Keratinocyte (primary cell): ENCODE results near the gene SMOC1. TPM values are rescaled to one million over a fixed set of nuclear protein-coding genes. Genes with fewer than 3 reads are reported as not detected.

Experiments
- DNase-seq: peaks from one replicate; pipeline ENCODE4 v3.0.0-alpha.2; 2011; ENCODE audit warnings: low read depth, missing footprints, low spot score
- FAIRE-seq: peaks from 2 replicates; lab custom pipeline; 2011; peaks lifted over from hg19 to GRCh38; lab: Jason Lieb, UNC
- H2AFZ ChIP-seq: 2 replicates; pipeline ENCODE4 v1.6.0; 2012; ENCODE audit warnings: low read length, control low read depth, inconsistent platforms; ENCODE audit not compliant: control insufficient read depth
- H3K27ac ChIP-seq: 2 replicates; pipeline ENCODE4 v1.5.1; 2011; ENCODE audit warnings: low read length; ENCODE audit not compliant: control insufficient read depth, insufficient read depth
- H3K27me3 ChIP-seq: 3 replicates; pipeline ENCODE4 v1.6.0; 2011; ENCODE audit warnings: low read length; ENCODE audit not compliant: control insufficient read depth, insufficient read depth; ENCODE audit errors: extremely low read depth
- H3K36me3 ChIP-seq, 2 experiments: 2 replicates in 1 of 2; 3 replicates in 1 of 2; pipeline ENCODE4 v1.5.1; 2011; ENCODE audit warnings: low read length in 2 of 2, mild to moderate bottlenecking in 1 of 2; ENCODE audit not compliant: control insufficient read depth in 2 of 2, insufficient read depth in 2 of 2; ENCODE audit errors: extremely low read depth in 1 of 2
- H3K4me1 ChIP-seq: 3 replicates; pipeline ENCODE4 v1.5.1; 2011; ENCODE audit warnings: low read length; ENCODE audit not compliant: control insufficient read depth, insufficient read depth; ENCODE audit errors: extremely low read depth
- H3K4me2 ChIP-seq: 3 replicates; pipeline ENCODE4 v1.6.0; 2011; ENCODE audit warnings: low read depth, low read length; ENCODE audit not compliant: control insufficient read depth, insufficient read depth; ENCODE audit errors: extremely low read depth
- H3K4me3 ChIP-seq, 3 experiments: fragments of 200-600 bp in 1 of 3; sonication (generic) in 1 of 3; 2 replicates in 2 of 3; 3 replicates in 1 of 3; pipeline ENCODE4 v1.5.1; 2011 to 2016; ENCODE audit warnings: low read length in 3 of 3, mild to moderate bottlenecking in 3 of 3, control low read depth in 2 of 3, inconsistent platforms in 1 of 3, low read depth in 1 of 3, mixed read lengths in 1 of 3, mixed run types in 1 of 3, moderate library complexity in 1 of 3; ENCODE audit not compliant: control insufficient read depth in 2 of 3, insufficient read depth in 2 of 3; ENCODE audit errors: extremely low read depth in 1 of 3
- H3K79me2 ChIP-seq: 2 replicates; pipeline ENCODE4 v1.6.0; 2012; ENCODE audit warnings: low read length; ENCODE audit not compliant: control insufficient read depth, insufficient read depth
- H3K9ac ChIP-seq: 3 replicates; pipeline ENCODE4 v1.6.0; 2011; ENCODE audit warnings: low read length; ENCODE audit not compliant: control insufficient read depth, insufficient read depth; ENCODE audit errors: extremely low read depth
- H3K9me1 ChIP-seq: 3 replicates; pipeline ENCODE4 v1.6.0; 2011; ENCODE audit warnings: low read length; ENCODE audit not compliant: control insufficient read depth, insufficient read depth; ENCODE audit errors: extremely low read depth
- H3K9me3 ChIP-seq: 2 replicates; pipeline ENCODE4 v1.5.1; 2012; ENCODE audit warnings: low read depth, low read length; ENCODE audit not compliant: control insufficient read depth
- H4K20me1 ChIP-seq: 3 replicates; pipeline ENCODE4 v1.6.0; 2011; ENCODE audit warnings: low read length; ENCODE audit not compliant: control insufficient read depth, insufficient read depth; ENCODE audit errors: extremely low read depth
- EZH2 ChIP-seq: IDR thresholded peaks from one replicate; pipeline ENCODE4 v1.6.1; 2012; ENCODE audit warnings: inconsistent platforms, mild to moderate bottlenecking, low read length, moderate library complexity
- dilution Hi-C: fragments of 300-500 bp; cut with MboI; formaldehyde crosslinking; loops from one replicate; pipeline ENCODE4 v1.7.0; 2020; ENCODE audit warnings: low sequenced_read_pairs; ENCODE audit not compliant: extremely low pct_ligation_motif_present
- polyA plus RNA-seq, 5 experiments: library from polyadenylated mRNA; depleted of rRNA in 3 of 5; stranded (reverse) in 3 of 5; stranded (forward) in 1 of 5; unstranded in 1 of 5; fragments of >200 nt; gene quantifications; 1 replicate in 1 of 5; 2 replicates in 3 of 5; 3 replicates in 1 of 5; pipeline versions ENCODE4 v1.2.1 to v1.2.3, GENCODE V29; 2011 to 2012; ENCODE audit warnings: missing spikeins in 2 of 5, low read depth in 1 of 5, low replicate concordance in 1 of 5
- TF ChIP-seq, protein P1 (sequence below), 3 experiments: IDR thresholded peaks in 1 of 3; conservative IDR thresholded peaks in 1 of 3; optimal IDR thresholded peaks in 1 of 3; 2 replicates in 2 of 3; 3 replicates in 1 of 3; pipeline versions ENCODE3 to v1.5.1; 2011; ENCODE audit warnings: low read length in 3 of 3, mild to moderate bottlenecking in 3 of 3, moderate library complexity in 2 of 3, control low read depth in 1 of 3, inconsistent platforms in 1 of 3; ENCODE audit not compliant: insufficient read depth in 2 of 3; ENCODE audit errors: extremely low read depth in 1 of 3

The SMOC1 gene
- polyA plus RNA-seq, 1 donor (not counting 4 experiments of a cell fraction or from before 2014, with no cell fraction given): 6.0 TPM

DNA sequence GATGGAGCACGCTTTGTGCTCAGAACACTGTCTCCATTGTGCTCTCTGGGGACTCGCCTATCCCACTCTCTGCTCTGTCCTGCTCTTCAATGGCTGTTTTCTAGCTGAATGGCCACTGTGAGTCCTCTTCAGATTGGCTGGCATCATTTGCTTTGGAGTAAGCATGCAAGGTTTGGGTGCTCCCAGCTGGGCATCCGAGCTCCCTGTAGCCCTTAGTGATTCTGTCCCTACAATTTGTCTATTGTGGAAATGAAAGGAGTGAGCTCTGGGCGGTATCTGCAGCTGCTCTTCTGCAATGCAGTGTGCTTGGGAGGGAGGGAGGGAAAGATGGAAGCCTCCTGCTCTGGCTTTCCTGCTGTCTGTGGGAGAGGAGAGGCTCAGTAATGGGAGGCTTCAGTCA is 84.8 kb downstream of the SMOC1 start:
- no peaks in the 10 kb centered on the region for H3K79me2 ChIP-seq
- H2AFZ ChIP-seq: no peak overlapping the region
- no peak overlapping the region for H3K9ac ChIP-seq
- no peaks in the 10 kb centered on the region for H3K4me1 ChIP-seq
- dilution Hi-C loops: no loop called here
- no peaks in the 10 kb centered on the region for H4K20me1 ChIP-seq
- H3K4me2 ChIP-seq: no peak overlapping the region
- no peaks in the 10 kb centered on the region for H3K27me3 ChIP-seq
- H3K36me3 ChIP-seq: no peaks in the 10 kb centered on the region
- no peaks in the 10 kb centered on the region for H3K9me1 ChIP-seq
- H3K27ac ChIP-seq: no peak overlapping the region
- no peak for FAIRE-seq
- no peak for DNase-seq
- H3K9me3 ChIP-seq: no peaks in the 10 kb centered on the region
- TF ChIP-seq EZH2: no peak
- TF ChIP-seq, protein P1, sequence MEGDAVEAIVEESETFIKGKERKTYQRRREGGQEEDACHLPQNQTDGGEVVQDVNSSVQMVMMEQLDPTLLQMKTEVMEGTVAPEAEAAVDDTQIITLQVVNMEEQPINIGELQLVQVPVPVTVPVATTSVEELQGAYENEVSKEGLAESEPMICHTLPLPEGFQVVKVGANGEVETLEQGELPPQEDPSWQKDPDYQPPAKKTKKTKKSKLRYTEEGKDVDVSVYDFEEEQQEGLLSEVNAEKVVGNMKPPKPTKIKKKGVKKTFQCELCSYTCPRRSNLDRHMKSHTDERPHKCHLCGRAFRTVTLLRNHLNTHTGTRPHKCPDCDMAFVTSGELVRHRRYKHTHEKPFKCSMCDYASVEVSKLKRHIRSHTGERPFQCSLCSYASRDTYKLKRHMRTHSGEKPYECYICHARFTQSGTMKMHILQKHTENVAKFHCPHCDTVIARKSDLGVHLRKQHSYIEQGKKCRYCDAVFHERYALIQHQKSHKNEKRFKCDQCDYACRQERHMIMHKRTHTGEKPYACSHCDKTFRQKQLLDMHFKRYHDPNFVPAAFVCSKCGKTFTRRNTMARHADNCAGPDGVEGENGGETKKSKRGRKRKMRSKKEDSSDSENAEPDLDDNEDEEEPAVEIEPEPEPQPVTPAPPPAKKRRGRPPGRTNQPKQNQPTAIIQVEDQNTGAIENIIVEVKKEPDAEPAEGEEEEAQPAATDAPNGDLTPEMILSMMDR (optimal IDR thresholded peaks at IDR 0.05 in 1 of 3, IDR thresholded peaks at IDR 0.05 in 1 of 3, conservative IDR thresholded peaks at IDR 0.05 in 1 of 3; ENCODE audit: extremely low read depth in 1 of 3, insufficient read depth in 2 of 3, low read length in 3 of 3): no peak
- no peak overlapping the region for H3K4me3 ChIP-seq

GRCh38 chr14:69964841-69965240 is 85.6 kb downstream of the SMOC1 start:
- no peaks in the 10 kb centered on the region for H3K27me3 ChIP-seq

More at GRCh38 chr14:69964841-69965240, 85.6 kb downstream of the SMOC1 start:
- FAIRE-seq (no peak), DNase-seq (no peak)
- dilution Hi-C loops: no loop called here
- H2AFZ ChIP-seq: no peak overlapping the region
- no peaks in the 10 kb centered on the region for H3K36me3 ChIP-seq
- no peaks in the 10 kb centered on the region for H3K9me1 ChIP-seq
- no peak overlapping the region for H3K4me3 ChIP-seq
- H4K20me1 ChIP-seq: no peaks in the 10 kb centered on the region
- no peaks in the 10 kb centered on the region for H3K4me1 ChIP-seq
- no peaks in the 10 kb centered on the region for H3K79me2 ChIP-seq
- H3K4me2 ChIP-seq: no peak overlapping the region
- no peak for TF ChIP-seq EZH2
- TF ChIP-seq, protein P1 (optimal IDR thresholded peaks at IDR 0.05 in 1 of 3, IDR thresholded peaks at IDR 0.05 in 1 of 3, conservative IDR thresholded peaks at IDR 0.05 in 1 of 3; ENCODE audit: extremely low read depth in 1 of 3, insufficient read depth in 2 of 3, low read length in 3 of 3): no peak
- no peak overlapping the region for H3K9ac ChIP-seq
- H3K27ac ChIP-seq: no peak overlapping the region
- no peaks in the 10 kb centered on the region for H3K9me3 ChIP-seq
